ENCODE data around the gene ABCA4.

DNA sequence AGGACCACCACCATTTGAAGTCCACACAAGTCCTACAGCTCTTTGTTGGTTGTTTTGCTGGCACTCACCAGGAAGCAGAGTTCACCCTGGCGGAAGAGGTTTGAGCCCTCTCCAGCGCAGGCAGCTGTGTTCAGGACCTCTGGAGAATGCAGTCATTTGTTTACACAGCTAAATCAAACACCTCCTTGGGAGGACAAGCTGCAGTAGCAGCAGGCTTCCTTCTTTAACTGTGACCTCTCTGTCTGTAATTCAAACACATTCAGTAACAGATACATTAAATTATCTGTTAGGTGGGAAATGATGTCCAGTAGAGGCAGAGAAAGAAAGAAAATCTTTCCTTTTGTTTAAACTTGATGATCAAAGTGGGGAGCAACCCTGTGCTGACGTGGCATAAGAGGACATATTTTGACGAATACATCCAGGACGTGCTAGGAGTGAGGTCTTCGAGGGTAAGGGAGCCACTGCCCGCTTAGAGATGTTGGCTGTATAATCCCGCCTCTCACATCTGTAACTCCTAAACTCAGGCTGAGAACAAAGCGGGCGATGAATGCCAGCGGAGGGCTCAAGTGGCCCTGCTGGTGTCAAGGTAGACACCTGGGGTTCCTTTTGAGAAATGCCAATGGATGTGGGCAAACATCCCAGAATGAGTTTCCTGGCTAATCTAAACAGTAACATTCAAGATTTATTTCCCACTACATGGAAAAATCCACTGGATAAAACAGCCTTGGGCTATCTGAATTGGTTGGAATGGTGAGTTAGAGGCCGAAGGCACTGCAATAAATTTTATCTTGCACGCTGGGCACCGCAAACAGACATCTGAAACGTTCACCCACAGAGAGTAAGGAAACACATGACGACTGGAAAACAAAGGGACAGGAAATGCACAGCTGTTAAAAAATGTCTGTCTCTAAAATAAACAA lies 51.7 kb downstream of the ABCA4 start:
- TF ChIP-seq, protein P1, sequence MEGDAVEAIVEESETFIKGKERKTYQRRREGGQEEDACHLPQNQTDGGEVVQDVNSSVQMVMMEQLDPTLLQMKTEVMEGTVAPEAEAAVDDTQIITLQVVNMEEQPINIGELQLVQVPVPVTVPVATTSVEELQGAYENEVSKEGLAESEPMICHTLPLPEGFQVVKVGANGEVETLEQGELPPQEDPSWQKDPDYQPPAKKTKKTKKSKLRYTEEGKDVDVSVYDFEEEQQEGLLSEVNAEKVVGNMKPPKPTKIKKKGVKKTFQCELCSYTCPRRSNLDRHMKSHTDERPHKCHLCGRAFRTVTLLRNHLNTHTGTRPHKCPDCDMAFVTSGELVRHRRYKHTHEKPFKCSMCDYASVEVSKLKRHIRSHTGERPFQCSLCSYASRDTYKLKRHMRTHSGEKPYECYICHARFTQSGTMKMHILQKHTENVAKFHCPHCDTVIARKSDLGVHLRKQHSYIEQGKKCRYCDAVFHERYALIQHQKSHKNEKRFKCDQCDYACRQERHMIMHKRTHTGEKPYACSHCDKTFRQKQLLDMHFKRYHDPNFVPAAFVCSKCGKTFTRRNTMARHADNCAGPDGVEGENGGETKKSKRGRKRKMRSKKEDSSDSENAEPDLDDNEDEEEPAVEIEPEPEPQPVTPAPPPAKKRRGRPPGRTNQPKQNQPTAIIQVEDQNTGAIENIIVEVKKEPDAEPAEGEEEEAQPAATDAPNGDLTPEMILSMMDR (IDR thresholded peaks at IDR 0.05) = no peak
- TF ChIP-seq POLR2AphosphoS5 (IDR thresholded peaks at IDR 0.05) (no peak), POLR2A (IDR thresholded peaks at IDR 0.05; ENCODE audit: low read depth) (no peak), EP300 (IDR thresholded peaks at IDR 0.05) (no peak)

Data from esophagus muscularis mucosa (tissue), 4 donors.